ENCODE results near the gene RXYLT1. TPM values are rescaled to one million over a fixed set of nuclear protein-coding genes. Genes with fewer than 3 reads are reported as not detected.
"Not testable (repeated sequence)": the region's sequence is repeated elsewhere in the genome, so short reads cannot be mapped to it uniquely, and the experiment has no call there.

RXYLT1 gene
- total RNA-seq, 1 donor from 2014 or later: 14.3 TPM

DNA sequence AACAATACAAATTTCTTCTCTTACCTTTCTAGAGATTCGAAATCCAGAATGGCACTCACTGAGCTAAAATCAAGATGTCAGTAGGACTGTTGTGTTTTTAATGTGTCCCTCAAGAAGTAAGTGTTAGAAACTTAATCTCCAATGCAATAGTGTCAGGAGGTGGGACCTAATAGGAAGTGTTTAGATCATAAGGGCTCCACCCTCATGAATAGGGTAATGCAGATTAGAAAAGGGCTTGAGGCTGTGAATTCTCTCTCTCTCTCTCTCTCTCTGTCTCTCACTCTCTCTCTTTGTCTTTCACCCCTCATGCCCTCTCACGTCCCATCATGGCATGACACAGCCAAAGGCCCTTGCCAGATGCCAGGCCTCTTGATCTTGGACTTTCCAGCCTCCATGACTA, 49.2 kb downstream of the RXYLT1 start:
- no peak for DNase-seq
- ATAC-seq (ENCODE audit: poor library complexity): no peak
- intact Hi-C loops (cut with DNase I): no loop called here

DNA sequence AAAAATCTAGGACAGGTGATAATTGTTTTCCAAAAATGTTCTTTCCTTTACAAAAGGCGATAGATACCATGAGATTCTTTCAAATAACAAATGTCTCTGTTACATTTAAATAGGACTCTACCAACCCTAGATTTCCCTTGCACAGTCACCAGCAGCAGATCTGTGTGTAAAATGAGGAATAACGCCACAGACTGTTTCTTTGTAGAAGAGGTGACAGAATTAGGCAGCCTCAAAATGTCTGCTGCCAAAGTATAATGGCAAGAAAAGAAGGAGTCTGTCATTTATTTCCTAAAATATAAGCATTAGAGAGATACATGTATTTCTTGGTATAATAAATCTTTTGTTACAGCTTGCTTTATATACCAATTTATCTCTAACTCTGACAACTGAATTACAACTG, 56.3 kb downstream of the RXYLT1 start:
- intact Hi-C loops (cut with DNase I): no loop called here
- DNase-seq (no peak), ATAC-seq (ENCODE audit: poor library complexity) (no peak)

DNA sequence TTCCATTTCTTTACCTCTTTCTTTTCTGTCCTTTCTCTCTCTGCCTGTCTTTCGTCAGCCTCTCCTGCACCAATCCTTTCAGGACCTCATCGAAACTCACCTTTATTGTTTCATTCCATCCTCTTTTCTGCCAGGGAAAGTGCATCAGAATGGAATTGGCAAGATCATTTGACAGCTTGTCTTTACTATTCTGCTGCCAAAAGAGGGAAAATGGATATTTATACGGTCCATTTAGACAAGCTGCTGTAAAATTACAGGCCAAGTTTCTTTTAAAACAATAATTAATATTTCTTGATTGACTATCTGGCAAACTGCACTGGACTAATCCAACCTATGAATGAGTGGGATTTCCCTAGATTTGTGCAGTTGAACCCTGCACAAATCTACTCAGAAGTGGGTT, 57.2 kb downstream of the RXYLT1 start:
- intact Hi-C loops (cut with DNase I): no loop called here
- ATAC-seq (ENCODE audit: poor library complexity): no peak

DNA sequence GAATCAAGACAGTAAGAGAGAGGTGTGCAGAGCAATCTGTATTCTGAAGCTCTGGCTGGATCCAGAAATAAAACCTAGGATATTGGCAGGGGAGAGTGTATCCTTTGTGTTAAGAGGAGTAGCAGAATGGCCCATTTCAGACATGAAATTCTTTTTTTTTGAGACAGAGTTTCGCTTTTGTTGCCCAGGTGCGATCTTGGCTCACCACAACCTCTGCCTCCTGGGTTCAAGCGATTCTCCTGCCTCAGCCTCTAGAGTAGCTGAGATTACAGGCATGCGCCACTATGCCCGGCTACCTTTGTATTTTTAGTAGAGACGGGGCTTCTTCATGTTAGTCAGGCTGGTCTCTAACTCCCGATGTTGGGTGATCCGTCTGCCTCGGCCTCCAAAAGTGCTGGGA, 58.7 kb downstream of the RXYLT1 start:
- DNase-seq: no peak
- intact Hi-C loops (cut with DNase I): loop anchor here (2.0 kb wide), 1 partner anchor 418 kb away; no protein-coding TSS in a partner anchor
- no peak for ATAC-seq (ENCODE audit: poor library complexity)

More for the DNA sequence above, 57.2 kb downstream of the RXYLT1 start:
- DNase-seq: no peak

DNA sequence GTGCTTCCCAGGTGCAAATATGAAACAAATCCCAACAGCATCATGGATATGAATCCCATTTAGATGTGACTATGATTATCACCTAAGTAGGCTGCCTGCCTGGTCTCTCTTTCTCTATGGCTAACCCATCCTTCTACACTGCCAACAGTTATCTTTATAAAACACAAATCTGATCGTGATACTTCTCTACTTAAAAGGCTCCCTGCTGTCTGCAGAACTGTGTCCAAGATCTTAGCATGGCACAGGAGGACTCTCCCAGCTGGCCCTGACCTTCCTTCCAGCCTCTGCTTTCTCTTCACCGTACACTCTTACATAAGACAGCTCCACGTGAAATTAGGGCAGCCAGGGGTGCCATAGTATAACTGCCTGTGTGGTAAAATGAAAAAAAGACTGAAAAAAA, 61.3 kb downstream of the RXYLT1 start:
- no peak for ATAC-seq (ENCODE audit: poor library complexity)
- no peak for DNase-seq
- intact Hi-C loops (cut with DNase I): loop anchor here (5.0 to 10.0 kb wide), 2 partner anchors 254 to 341 kb away; no protein-coding TSS in a partner anchor

DNA sequence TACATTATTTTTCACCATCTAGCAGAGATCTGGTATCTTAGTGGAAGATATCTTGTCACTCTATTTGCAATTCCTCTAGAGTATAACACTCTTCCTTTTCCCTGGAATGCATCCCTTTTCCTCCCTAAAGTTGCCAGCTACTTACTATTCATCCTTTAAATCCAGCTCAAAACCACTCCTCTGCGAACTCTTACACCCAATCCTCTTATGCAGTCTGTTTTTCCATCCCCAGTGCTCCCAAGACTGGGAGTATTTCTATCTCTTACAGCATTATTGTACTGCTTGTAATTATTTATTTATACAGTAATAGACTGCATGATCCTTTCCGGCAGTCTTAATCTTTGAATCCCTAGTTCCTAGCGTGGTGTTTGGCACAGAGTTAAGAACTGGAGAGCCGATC, 61.9 kb downstream of the RXYLT1 start:
- intact Hi-C loops (cut with DNase I): loop anchor here (5.0 to 10.0 kb wide), 2 partner anchors 253 to 341 kb away; no protein-coding TSS in a partner anchor
- no peak for ATAC-seq (ENCODE audit: poor library complexity)

DNA sequence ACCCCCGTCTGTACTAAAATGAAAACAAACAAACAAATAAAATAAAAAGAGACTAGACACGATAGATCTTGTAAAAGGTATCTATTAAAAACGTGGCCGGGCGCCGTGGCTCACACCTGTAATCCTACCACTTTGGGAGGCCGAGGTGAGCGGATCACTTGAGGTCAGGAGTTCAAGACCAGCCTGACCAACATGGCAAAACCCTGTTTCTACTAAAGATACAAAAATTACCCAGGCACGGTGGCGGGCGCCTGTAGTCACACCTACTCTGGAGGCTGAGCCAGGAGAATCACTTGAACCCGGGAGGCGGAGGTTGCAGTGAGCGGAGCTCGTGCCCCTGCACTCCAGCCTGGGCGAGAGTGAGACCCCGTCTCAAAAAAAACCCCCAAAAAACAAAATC, 63.0 kb downstream of the RXYLT1 start:
- intact Hi-C loops (cut with DNase I): loop anchor here (5.0 to 10.0 kb wide), 2 partner anchors 252 to 340 kb away; no protein-coding TSS in a partner anchor
- not testable (repeated sequence) for ATAC-seq (ENCODE audit: poor library complexity); DNase-seq

More for the DNA sequence above, 61.9 kb downstream of the RXYLT1 start:
- DNase-seq: no peak

DNA sequence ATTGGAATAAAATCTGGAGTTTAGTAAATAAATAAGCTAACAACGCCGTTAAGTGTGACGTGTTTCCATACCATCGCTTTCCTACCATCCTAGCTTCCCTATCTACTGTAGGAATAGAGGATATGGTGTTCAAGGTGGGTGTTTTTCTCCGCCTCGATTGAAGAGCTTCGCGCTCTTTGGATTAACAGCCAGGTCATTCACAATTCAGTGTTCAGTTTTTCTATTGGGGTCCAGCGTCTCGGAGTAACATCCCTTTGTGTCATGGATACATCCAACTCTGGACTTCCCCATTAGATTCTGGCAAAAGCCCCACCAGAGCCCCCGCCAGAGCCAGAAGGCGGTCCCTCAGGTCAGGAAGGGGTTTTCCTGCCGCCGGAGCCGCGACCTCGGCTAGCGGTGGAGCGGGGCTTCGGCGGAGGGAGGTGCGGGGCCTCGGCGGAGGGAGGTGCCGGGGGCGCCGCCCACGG, 63.6 kb downstream of the RXYLT1 start:
- ATAC-seq (ENCODE audit: poor library complexity) (no peak), DNase-seq (no peak)
- intact Hi-C loops (cut with DNase I): loop anchor here (5.0 to 10.0 kb wide), 2 partner anchors 252 to 339 kb away; no protein-coding TSS in a partner anchor

DNA sequence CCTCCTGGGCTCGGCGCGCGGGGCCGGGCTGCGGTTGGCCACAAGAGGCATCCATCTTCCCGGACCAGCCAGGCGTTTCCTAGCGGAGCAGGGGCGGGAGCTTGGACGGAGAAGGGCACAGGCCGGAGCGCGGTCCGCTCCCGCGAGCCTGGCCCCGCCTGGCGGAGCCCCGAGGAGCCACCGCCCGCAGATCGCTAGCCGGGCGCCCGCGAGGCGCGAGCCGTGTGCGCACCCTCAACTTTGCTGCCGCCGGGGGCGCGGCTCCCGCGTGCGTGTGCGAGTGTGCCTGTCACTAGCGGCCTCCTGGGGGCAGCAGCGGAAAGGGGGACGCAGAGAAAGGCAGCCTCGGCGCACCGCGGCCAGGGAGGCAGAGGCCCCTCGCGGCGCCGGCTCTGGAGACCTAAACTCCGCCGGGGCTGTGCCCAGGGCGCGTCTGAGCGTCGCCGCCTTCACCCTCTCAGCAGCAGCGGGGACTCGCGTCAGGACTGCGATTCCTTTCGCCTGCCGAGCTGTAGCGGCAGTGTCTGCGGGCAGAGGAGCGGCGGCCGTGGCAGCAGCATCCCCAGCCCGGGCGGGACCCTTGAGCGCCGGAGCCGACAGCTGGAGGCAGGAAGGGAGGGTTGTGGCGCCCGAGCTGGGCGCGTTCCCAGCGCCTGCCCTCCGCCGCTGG, 64.1 kb downstream of the RXYLT1 start:
- ATAC-seq (ENCODE audit: poor library complexity) (peak; percentile 97), DNase-seq (peak; percentile 95)
- intact Hi-C loops (cut with DNase I): loop anchor here (5.0 to 10.0 kb wide), 2 partner anchors 251 to 338 kb away; no protein-coding TSS in a partner anchor

DNA sequence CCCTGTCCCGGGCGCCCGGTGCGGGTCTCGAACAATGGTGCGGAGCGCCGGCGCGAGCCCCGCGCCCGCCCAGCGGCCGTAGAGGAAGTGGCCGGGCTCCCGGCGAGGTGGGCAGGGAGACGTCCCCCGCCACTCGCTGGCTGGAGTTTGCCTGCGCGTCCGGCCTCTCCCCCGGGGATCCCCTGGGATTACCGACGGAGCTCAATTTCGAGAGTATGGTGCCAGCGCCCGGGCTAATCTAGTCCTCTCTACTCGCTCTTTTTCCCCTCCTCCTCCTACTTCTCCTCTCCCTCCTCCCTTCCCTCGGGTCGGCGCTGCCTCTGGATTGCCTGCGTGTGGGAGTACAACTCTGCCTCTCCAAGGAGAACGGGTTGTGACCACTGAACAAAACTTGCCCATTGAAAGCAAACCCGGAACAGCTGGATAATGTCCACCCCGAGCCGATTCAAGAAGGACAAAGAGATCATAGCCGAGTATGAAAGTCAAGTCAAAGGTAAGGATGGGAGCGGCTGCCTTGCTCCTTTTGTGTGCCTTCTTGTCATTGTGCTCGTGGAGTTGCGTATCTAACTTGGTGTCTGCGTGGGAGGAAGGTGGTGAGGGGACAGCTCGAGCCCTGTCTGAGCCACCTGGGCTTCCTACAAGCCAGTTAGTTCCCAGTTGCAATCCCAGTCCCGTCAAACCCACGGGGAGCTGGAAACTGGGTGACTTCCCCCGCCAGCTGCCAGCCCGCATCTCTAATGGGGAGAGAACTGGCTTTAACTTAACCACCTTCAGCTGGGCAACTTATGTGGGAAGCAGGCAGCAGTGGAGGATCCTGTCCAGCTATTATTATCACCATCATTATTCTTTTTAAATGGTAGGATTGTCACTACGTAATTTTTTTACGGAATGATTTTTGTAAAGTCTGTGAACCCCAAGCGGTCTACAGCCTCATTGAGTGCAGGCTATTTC, 65.0 kb downstream of the RXYLT1 start, which contains the start of gene SRGAP1:
Gene SRGAP1 (plus strand): TSS at position 310 of the 951 bp plus-strand sequence. CDS start 117 bp downstream, at position 427.
- DNase-seq: peak; percentile 84
- ATAC-seq (ENCODE audit: poor library complexity): peak; percentile 70
- intact Hi-C loops (cut with DNase I): loop anchor here (5.0 to 10.0 kb wide), 2 partner anchors 250 to 338 kb away; no protein-coding TSS in a partner anchor

DNA sequence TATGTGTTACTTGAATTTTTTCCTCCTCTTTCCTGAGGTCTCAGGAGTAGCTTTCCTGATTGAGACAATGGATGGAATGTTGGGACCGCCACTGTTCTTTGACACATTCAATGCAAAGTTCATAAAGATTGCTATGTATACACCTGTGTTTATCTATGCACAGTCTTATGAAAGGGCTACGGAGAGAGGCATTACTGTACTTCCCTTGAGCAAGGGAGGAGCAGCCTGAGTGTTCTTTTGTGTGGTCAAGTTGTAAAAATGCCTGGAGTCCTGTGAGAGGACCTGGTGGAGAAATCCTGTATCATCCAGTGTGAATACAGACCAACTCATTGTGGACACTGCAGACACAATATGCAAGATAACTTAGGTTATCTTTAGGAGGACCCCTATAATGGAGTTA, 66.0 kb downstream of the RXYLT1 start:
- DNase-seq (no peak), ATAC-seq (ENCODE audit: poor library complexity) (no peak)
- intact Hi-C loops (cut with DNase I): loop anchor here (10.0 kb wide), 1 partner anchor 249 kb away; no protein-coding TSS in a partner anchor

DNA sequence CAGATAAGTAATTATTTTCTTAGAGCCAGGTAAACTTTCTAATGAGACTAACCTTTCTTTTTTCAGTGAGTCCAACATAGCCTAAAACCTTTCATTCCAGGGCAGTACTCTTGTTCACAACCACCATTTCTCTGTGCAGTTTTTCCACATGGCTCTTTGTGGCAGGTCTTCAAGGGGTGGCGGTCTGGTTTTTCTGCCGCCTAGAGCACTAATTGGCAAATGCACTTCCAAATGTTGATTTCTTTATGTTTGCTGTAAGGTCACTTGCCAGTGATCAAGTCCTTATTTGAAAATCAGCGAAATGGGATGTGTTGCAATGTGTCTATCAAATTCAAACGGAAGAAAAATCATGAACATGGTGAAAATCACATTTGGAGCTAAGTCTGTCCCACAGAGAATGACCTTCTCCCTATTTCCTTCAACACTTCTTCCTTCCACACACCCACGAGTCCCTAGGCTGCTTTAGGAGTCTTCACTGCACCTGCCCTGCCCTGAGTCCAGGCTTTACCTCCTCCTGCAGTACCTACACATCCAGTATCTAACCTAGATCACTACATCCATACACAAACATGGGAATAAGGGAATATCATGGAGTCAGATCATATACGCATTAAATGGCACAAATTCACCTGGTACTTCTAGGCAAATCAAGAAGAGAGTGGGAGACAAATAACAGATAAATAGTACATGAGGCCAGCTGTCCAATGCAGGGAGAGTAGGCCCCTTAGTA, 66.7 kb downstream of the RXYLT1 start:
- intact Hi-C loops (cut with DNase I): loop anchor here (10.0 kb wide), 1 partner anchor 248 kb away; no protein-coding TSS in a partner anchor
- ATAC-seq (ENCODE audit: poor library complexity): no peak
- no peak for DNase-seq

DNA sequence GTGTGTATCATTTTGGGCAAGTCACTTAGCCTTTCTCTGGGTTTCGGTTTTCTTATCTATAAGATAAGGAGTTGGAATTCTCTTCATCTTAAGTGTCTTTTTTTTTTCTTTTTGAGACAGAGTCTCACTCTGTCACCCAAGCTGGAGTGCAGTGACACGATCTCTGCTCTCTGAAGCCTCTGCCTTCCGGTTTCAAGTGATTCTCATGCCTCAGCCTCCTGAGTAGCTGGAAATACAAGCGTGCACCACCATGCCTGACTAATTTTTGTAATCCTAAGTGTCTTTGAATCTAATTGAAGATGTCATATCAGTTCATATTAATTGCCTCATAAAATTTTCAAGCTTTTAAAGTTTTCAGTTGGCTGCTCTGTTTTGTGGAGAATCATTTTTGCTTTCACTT, 68.7 kb downstream of the RXYLT1 start:
- intact Hi-C loops (cut with DNase I): loop anchor here (10.0 kb wide), 1 partner anchor 246 kb away; no protein-coding TSS in a partner anchor
- ATAC-seq (ENCODE audit: poor library complexity) (no peak), DNase-seq (no peak)

DNA sequence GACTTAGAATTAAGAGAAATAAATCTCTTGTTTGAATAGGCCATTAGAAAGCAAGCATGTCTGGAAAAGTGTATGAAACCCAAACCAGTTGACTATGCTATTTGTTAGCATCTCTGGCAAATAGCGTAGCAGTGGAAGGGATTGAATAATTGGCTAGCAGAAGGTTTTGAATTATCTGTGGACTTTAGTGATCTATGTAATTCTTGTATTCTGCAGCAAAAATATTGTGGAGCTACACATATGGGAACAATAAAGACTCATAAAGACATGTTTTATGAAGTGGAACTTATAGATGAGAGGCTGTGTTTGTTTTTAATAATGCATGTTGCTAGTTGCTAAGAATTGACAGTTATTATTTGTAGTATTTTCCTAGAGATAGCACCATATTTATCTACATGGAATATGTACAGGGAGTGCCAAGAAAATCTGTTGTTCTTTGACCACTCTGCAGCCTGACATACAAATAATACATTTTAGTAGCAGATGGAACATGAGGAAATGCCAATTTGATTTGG, 69.5 kb downstream of the RXYLT1 start:
- ATAC-seq (ENCODE audit: poor library complexity) (no peak), DNase-seq (no peak)
- intact Hi-C loops (cut with DNase I): loop anchor here (10.0 kb wide), 1 partner anchor 246 kb away; no protein-coding TSS in a partner anchor

DNA sequence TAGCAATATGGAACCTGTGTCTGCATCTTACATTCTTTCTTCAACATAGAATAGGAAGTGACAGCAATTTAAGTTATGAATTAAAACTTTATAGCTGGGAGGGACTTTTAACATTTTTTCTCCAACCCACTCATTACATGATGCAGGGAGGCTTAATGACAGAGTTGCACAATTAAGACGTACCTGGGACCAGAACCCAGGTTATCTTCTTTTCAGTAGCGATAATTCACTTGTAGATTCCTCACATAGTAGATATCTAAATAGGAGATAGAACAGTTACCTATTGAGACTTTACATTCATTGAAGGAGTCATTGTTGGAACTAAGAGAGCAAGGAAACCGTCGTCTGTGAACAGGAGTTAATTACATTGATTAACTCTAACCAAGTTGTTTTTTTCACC, 69.9 kb downstream of the RXYLT1 start:
- intact Hi-C loops (cut with DNase I): loop anchor here (10.0 kb wide), 1 partner anchor 245 kb away; no protein-coding TSS in a partner anchor
- ATAC-seq (ENCODE audit: poor library complexity) (no peak), DNase-seq (no peak)

DNA sequence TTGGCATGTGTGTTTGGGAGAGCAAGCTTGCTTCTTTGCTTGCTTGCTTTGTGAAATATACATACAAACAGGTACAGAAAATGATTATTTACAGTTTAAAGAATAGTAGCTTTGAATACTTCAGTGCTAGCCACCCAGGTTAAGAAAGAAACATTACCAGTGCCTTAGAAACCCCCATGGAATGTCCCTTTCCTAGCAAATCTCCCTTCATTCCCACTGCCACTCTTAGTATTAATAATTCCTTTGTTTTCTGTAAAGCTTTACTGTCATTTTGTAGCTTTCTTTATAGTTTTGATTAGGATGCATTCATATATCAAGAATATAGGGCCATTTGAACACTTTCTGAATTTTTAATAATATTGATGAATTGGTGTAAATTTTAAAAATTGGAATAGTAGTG, 74.3 kb downstream of the RXYLT1 start:
- DNase-seq: no peak
- intact Hi-C loops (cut with DNase I): no loop called here
- no peak for ATAC-seq (ENCODE audit: poor library complexity)

DNA sequence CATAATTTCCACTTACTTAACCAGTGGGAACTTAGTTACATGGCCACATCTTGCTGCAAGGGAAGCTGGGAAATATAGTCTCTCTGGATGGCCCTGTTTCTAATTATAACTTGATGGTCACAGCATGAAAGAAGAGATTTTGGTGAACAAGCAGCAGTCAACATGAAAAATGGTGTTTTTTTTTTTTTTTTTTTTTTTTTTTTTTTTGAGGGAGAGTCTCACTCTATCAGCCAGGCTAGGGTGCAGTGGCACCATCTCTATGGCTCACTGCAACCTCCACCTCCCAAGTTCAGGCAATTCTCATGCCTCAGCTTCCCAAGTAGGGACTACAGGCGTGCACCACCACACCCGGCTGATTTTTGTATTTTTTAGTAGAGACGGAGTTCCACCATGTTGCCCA, 75.6 kb downstream of the RXYLT1 start:
- intact Hi-C loops (cut with DNase I): no loop called here
- ATAC-seq (ENCODE audit: poor library complexity) (no peak), DNase-seq (no peak)

All from Right ventricle myocardium superior (tissue), 1 donor.